Measurements from ENCODE around the gene JAZF1. TPM values are rescaled to one million over a fixed set of nuclear protein-coding genes. Genes with fewer than 3 reads are reported as not detected.

JAZF1 gene
- total and polyA plus RNA-seq, 12 donors, result 6.9 to 42.3 (median 30.0) TPM

GRCh38 chr7:28176174-28176573 is 4.4 kb downstream of the JAZF1 start:
- H3K9me3 ChIP-seq, result no peaks in the 10 kb centered on the region
- ATAC-seq, result no peak
- peaks cover 0 to 79% (median 47%) of the 10 kb centered on the region in 9 donors for H3K4me1 ChIP-seq
- H3K4me3 ChIP-seq, result no peak overlapping the region
- no peaks in the 10 kb centered on the region for H3K27me3 ChIP-seq
- DNase-seq, result no peak
- H3K36me3 ChIP-seq, result no peaks in the 10 kb centered on the region
- intact Hi-C loops (cut with DNase I), result loop anchor here in 7 of 10 donors (5.0 to 10.0 kb wide), 4 partner anchors 69 to 96 kb away; no protein-coding TSS in a partner anchor
- peak overlapping the region in 8 of 10 donors; percentile 14 to 93 (median 88) for H3K27ac ChIP-seq
- TF ChIP-seq CTCF (IDR thresholded peaks at IDR 0.05), result no peak
- WGBS, 2 donors, result 56 to 73% methylated on average over 4 of the region's 4 CpGs

- DNase-seq (no peak), ATAC-seq (no peak)
- TF ChIP-seq CTCF (IDR thresholded peaks at IDR 0.05), result no peak
- Histone ChIP-seq H3K27ac (peak overlapping the region in 7 of 10 donors; percentile 29 to 93 (median 88)), H3K9me3 (no peaks in the 10 kb centered on the region), H3K36me3 (no peaks in the 10 kb centered on the region), H3K27me3 (no peaks in the 10 kb centered on the region), H3K4me1 (peaks cover 0 to 82% (median 44%) of the 10 kb centered on the region in 9 donors), H3K4me3 (no peak overlapping the region)
- WGBS, 2 donors, result 81 to 84% methylated on average over 8 of the region's 8 CpGs
- intact Hi-C loops (cut with DNase I), result loop anchor here in 7 of 10 donors (5.0 to 10.0 kb wide), 4 partner anchors 68 to 97 kb away; no protein-coding TSS in a partner anchor
Observed at GRCh38 chr7:28174901-28175661, 5.5 kb downstream of the JAZF1 start.

- Histone ChIP-seq H3K4me3 (no peak overlapping the region), H3K4me1 (peaks cover 0 to 87% (median 46%) of the 10 kb centered on the region in 9 donors), H3K27me3 (no peaks in the 10 kb centered on the region), H3K27ac (peak overlapping the region in 7 of 10 donors; percentile 9 to 85 (median 62)), H3K9me3 (no peaks in the 10 kb centered on the region), H3K36me3 (no peaks in the 10 kb centered on the region)
- no peak for DNase-seq
- 89 to 92% methylated on average over 5 of the region's 5 CpGs for WGBS, 2 donors
- no peak for ATAC-seq
- intact Hi-C loops (cut with DNase I), result loop anchor here in 3 of 10 donors (10.0 kb wide), 1 partner anchor 70 kb away; no protein-coding TSS in a partner anchor
- TF ChIP-seq CTCF (IDR thresholded peaks at IDR 0.05), result no peak
Observed at GRCh38 chr7:28174442-28174841, 6.2 kb downstream of the JAZF1 start.

- H3K36me3 ChIP-seq, result no peaks in the 10 kb centered on the region
Observed at GRCh38 chr7:28173531-28173930, 7.1 kb downstream of the JAZF1 start.

More at GRCh38 chr7:28173531-28173930, 7.1 kb downstream of the JAZF1 start:
- peak in 7 of 8 donors; percentile 56 to 85 (median 82) for ATAC-seq
- Histone ChIP-seq H3K27ac (peak overlapping the region in 7 of 10 donors; percentile 9 to 85 (median 62)), H3K4me3 (no peak overlapping the region), H3K4me1 (peaks cover 0 to 88% (median 48%) of the 10 kb centered on the region in 9 donors), H3K27me3 (no peaks in the 10 kb centered on the region), H3K9me3 (no peaks in the 10 kb centered on the region)
- TF ChIP-seq CTCF (IDR thresholded peaks at IDR 0.05), result no peak
- intact Hi-C loops (cut with DNase I), result loop anchor here in 3 of 10 donors (10.0 kb wide), 1 partner anchor 69 kb away; no protein-coding TSS in a partner anchor
- 38 to 47% methylated on average over 1 of the region's 1 CpG for WGBS, 2 donors
- DNase-seq, result peak; percentile 18 to 42
